ENCODE data around the gene CERS3.

- TF ChIP-seq CTCF (IDR thresholded peaks at IDR 0.05) (no peak), POLR2A (IDR thresholded peaks at IDR 0.05) (no peak)
These were observed 123.6 kb downstream of the CERS3 start for GRCh38 chr15:100405179-100405578.
